CD4-positive, alpha-beta T cell treated with Interleukin-4 for 1 hour (primary cell): ENCODE data around the gene ABCG1.
A peak's percentile ranks its signal among the peaks of the same experiment; 100 is the strongest.

Experiments used
- DNase-seq, 2 donors: peaks; one replicate each; pipeline ENCODE4 v3.0.0-alpha.2; 2020 to 2022

The ABCG1 gene

DNA sequence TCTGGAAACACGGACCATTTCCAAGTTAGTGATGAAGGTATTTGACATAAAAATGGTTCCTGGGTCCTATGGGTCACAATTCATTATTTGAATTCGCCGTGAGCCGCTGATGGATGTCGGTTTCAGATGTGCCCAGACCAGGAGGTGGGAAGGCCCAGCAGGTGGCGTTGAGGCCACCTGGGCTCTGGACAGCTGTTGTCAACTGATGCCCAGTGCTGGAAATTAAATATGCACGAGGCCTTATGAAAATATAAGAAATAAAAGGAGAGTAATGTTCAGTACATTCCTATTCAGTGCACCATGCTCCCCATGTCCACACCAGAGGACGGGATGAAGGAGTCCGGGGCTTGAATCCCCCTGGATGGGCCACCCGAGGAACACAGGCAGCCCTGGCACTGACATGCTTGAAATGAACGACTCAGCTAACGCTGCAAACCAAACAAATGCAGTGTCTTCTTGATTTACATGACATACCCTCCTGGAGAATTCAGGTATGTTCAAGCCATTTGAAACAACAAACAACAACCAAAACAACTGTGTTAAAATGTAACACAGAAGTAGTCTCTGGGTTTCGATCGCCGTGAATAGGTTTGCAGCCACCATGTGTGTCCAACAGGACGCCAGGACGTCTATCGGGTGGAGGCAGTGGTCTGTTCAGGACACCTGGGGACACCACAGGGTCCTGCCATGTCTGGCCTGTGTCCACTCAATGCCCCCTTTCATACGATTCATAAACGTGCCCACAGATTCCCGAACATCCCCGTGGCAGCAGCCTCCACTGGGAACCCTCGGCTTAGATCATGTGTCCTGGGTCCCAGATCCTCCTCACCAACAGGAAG, 90.2 kb downstream of the ABCG1 start:
- no peak for DNase-seq

DNA sequence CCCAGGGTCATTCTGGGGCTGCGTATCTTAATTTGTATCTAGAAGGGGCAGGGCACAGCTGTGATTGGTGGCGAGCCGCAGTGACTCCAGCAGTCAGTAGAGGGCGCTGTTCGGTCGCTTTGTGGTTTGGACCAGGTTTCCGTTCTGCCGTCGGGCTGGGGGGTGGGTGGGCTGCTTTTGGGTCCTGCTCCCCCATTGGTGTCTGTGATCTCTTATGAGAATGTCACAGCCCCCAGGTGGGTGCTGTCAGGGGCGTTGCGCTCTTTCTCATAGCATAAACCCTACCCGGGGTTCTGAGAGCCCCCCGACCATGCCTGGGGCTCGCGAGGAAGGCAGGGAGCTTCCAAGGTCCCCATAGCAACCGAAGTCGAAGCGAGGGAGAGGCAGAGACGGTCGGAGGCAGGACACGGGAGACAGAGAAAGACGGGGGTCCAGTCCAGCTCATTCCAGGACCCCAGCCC, 90.8 kb downstream of the ABCG1 start:
- peak; percentile 66 to 69 for DNase-seq

DNA sequence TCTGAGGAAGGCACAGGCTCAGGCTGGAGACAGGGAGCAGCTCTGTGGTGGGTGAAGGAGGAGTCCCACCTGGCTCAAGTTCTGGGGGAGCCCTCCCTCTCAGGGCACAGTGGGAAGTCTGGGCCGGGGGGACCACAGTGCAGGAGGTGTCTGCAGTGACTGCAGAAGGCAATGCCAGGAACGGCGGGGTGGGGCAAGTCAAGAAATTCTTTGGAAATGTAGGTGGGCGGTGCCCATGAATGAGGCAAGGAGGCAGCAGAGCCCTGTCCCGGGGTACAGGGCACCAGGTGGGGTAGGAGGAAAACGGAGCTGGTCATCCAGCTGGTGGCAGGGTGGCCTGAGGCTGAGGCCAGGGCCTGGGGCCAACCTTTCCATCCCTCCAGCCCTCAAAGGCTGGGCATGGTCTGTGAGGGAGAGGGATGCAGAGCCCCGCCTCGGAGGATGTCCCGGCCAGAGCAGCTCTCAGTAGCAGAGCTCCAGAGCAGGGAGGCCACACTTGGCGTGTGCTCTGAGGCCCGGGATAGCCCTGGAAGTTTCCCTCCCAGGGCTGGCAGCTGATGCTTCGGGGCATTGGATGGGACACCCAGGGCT, 91.6 kb downstream of the ABCG1 start:
- peak in 1 of 2 donors; percentile 5 for DNase-seq

DNA sequence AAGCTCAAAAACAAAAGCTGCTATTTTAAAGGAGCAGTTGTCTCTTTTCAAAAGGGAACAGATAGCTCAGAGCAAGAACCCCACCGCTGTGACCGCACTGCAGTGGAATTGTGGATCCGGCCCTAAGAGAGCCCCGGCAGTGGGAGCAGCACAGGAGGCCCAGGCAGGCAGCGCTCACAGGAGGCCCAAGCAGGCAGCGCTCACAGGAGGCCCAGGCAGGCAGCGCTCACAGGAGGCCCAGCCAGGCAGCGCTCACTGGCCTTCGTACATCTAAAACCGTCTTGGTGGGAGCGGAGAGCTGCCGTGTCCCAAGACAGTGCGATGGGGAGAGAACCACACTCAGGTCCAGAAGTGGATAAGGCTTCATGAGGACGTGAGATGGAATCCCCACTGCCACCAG, 92.2 kb downstream of the ABCG1 start:
- peak in 1 of 2 donors; percentile 5 for DNase-seq

DNA sequence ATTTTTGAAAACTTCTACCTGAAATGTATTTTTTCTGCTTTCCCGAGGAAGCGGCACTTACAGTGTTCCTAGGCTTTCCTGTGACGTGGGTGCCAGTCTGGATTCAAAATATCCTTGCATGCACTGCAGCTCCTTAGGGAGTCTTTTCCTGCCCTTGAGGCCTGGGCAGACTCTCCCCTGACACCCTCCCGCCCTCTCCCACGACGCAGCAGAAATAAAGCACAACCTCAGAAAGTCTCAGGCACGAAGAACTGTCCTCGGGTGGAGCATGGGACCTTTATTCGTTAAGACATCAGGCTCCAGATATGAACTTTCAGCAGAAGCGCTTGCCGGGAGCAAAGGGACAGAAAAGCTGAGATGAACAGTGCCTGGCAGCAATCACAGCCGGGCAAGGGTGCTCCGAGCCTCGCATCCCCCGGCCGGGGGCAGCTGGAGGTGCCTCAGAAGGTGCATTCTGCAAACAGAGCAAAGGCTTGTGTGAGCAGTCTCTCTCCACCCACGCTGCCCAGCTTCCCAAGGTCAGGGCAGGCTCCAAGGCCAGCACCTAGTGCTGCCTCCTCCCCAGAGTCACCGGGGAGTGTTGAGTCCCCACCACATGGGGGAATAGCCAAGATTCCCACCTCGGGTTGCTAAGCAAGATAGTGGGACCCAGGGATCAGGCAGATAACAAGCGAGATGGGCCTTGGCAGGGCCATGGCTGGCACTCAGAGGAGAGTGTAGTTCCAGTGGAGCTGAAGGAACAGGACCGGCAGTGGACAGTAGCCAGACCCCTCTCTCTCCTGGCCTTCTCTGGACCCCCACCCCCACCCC, 93.1 kb downstream of the ABCG1 start:
- peak in 1 of 2 donors; percentile 5 for DNase-seq

DNA sequence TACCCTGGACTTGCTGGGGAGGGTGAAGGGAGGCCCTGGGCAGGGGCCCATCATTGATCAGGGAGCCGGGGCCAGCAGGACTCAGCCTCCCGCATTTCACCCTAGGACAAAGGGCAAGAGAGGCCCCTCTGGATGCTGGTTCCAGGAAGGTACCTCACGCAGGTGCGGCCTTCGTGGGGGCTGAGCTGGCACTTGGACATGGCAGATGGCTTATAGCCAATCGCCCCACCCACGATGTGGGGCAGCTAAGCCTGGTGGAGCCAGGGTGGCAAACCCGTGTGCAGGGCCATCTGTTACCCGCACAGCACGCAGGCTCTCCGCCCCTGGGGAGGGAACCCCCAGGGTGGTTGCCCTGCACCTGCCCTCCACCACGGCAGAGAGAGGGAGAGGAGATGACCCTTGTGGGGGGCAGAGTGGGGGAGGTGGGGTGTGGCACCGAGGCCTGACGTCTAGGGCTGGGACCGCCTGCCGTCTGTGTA, 93.7 kb downstream of the ABCG1 start:
- no peak for DNase-seq

DNA sequence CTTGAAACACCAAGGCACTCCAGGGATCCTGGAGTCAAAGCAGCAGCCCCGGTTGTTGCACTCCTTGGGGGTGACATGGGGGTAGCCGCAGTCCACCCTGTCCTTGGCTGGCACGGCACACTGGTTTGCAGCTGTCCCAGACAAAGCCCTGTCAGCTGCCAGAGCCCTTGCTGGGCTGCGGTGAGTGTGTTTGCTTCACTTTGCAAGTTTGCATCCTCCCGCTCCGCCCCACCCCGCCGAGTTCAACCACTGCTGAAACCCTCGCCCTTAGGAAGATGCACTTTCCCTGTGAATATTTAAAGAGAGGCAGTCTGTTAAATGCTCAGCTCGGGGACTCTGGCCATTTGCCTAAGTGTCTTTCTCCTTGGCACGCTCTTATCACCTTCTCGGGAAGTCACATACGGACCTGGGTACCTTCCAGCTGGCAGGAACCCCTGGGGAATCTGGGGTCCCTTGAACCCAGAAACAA, 94.6 kb downstream of the ABCG1 start:
- no peak for DNase-seq

DNA sequence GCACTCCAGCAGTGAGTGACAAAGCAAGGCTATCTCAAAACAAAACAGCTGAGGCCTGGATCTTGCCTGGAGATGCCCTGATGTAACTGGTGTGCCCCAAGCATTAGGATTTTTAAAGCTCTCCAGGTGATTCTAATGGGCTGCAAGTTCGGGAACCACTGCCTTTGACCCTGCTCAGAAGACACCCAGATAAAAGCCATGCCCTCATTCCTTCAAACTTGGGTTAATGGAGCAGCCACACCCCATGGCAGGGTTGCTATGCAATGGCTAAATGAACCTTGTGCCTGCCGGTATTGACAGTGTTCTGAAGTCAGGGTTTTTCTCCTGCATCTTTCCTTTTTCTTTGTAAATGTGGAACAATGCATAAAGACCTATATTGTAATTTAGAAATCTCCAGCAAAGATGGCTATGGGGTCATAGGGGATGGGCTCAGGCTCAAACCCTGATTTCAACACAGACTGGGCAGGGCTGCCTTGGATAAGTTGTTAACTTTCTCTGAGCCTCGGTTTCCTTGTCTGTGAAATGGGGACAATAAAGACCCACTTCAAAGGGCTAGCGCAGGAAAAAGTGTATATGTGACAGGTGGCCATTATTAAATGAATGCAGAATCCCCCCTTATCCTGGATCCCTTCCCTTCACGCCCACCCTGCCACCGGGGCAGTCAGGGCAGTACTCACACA, 95.8 kb downstream of the ABCG1 start:
- no peak for DNase-seq

DNA sequence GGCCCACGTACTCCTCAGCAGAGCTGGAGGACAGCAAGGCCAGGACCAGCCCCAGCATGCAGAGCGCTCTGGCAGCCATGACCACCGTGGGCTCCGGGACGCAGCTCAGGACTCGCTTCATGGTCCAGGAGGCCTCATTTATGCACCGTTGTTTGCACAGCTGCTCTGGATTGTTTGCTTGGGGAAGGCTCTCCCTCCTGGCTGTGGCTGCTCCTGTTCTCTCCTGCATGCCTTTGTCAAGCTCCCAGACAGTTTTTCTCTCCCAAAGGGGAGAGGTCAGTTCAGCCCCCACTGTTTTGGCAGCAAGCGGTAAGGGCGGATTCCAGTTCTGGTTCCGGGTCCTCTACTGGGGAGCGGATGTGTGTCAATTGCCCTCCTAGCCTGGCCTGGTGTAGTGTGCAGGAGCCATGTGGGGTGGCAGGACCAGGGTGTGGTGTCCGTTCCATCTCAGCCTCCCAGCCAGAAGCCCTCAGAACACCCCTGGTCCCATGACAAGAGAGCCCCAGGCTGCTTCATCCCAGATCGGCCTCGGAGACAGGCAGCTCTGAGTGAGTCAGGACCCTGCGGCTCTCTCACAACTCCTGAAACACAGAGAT, 96.5 kb downstream of the ABCG1 start, which contains the start of gene TFF3:
Gene TFF3, minus strand, starts transcription at position 114 of the 596 bp plus-strand sequence. Its CDS starts 35 bp downstream, at position 79.
- DNase-seq: no peak

DNA sequence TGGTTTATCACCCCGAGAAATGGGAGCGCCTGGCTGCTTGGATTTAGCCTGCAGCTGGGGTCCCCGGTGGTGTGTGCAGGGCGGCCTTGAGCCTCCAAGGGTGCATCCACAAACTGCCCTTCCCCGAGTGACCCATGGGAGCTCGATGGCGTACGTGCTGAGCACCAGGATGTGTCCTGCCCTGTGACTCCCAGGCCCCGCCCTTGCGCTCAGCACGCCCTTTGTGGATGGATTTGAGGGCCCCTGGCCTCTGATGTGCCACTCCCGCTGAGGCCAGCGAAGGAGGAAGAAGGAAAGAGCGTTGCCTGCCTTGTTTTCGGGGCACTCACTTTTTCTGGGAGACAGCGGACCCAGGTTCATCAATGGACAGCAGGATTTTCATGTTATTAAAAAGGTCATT, 98.0 kb downstream of the ABCG1 start:
- DNase-seq: no peak

DNA sequence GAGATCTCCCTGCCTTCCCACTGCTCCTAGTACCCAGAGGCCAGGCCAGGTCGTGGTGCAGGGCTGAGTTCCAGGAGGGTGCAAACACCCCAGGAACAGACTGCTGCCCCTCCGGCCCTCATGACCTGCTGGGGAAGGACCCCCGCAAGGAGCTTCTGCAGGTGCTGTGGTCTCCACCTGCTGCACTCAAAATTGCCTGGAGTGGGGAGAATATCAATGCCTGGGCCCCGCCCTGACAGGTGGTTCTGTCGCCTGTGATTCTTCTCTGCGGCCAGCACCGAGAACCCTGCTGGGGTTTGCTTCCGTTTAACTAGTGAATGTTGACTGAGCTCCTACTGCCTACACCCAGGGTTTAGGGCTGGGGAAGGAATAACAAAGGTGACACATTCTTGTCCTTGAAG, 98.4 kb downstream of the ABCG1 start:
- DNase-seq: no peak

DNA sequence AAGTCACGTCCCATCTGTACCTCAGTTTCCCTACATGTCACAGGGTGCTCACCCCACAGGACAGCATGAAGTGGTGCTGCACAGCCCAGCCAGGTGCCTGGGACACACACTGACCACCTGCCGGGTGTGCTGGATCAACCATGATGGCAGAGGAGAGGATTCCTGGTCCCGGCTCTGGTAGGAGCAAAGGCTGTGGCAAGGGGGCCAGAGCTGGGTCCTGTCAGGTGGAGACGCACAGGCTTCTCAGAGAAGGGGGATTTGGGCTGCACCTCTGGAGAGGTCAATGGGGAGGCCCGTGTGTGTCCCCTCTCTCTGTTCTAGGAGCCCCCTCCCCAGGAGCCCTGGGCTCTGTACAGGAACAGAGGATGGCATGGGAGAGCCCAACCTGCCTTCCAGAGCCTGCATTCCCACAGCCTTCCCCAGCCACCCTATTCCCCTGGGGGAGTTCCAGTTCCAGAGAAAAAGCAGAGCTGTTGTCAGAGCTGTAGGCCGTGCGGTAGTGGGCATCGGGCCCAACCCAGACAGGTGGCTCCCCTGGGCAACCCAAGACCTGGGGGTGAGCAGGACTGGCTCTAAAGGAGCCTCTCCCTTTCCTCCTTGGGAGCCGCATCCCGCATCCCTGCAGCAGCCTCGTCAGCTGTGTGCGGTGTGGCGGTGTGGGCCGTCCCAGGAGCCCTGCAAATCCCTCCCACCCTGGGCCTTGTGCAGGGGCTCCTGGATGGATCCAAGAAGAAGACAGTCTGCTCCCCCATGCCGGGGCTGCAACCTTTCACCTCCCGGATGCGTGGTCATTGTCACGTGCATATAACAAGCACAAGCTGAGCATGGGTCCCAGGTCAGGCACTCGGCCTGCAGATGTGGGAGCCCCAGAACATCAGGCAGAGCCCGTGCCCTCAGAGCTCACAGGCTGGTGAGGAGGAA, 99.1 kb downstream of the ABCG1 start:
- no peak for DNase-seq

DNA sequence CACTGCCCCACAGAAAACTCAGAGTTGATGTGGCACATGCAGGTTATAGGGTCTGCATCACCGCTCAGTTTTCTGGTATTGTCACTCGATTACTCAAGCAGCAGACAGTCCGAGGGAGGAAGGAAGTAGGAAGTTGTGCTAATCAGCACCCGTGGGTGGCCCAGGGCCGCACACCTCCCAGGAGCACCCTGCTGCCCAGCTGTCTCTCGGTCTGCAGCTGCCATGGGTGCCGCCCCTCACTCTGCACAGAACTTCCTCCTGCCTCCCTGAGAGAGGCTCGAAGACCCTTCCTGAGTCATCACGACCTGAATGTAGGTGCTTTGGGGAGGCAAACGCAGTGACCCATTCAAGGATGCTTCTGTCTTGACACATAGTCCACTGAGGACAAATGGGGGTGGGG, 100.4 kb downstream of the ABCG1 start:
- DNase-seq: peak in 1 of 2 donors; percentile 29

DNA sequence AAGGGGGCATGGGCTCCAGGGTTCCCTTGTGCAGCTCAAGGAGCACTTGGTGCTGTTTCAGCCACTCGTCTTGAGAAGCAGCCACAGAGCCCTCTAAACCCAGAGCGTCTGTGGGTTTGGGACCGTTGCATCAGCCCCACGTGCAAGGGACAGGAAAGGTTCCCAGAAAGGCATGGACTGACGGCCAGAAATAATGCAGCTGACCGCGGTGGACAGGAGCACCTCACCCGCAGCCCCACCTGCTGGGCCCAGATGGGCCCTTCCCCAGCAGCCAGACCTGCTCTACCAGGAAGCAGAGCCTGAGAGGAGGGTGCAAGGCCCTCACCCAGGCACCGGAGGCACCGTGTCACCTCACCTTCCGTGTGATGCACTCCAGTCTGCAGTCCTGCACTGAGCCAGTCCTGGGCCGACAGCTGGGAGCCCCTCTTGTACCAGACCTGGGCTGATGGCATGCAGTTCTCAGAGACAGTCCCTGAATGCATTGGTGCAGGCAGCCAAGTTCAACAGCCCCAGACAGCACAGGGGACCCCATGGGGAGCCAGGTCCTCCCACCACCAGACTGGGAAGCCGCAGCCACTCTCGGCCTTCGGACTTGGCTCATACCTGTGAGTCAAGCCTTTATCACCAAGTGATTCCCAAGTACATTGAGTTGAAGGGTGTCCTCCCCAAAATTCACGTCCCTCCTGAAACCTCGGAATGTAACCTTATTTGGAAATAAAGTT, 101.1 kb downstream of the ABCG1 start:
- no peak for DNase-seq

DNA sequence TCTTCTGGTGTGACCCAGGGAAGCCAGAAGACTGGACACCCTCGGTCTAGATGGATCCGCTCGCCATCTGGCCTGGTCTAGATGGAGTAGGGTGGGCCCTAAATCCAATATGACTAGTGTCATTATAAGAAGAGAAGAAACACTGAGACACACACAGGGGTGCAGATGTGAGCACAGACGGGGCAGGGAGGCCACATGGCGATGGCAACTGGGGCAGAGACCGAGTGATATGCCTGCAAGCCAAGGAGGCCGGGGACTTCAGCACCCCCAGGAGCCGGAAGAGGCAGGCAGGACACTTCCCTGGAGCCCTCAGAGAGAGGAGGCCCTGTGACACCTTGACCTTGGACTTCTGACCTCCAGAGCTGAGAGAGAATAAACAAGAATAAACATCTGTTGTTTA, 101.9 kb downstream of the ABCG1 start:
- no peak for DNase-seq

DNA sequence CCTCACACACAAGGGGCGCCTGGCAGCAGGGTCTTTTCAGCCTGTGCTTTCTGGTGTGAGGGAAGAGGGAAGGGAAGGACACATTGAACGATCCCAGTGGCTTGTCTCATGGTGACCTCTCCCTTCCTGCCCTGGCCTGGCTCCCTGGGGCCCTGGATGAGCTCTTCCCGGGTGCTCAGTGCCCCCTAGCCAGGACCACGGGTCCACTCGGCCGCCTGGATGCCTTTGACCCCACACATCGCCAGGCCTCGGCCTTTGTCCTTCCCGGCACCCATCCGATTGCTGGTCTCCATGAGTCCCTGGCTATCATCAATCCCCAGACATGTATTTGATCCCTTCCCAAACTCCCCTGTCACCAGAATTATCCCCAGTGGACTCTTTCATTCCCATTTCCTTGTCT, 102.3 kb downstream of the ABCG1 start:
- DNase-seq: no peak

DNA sequence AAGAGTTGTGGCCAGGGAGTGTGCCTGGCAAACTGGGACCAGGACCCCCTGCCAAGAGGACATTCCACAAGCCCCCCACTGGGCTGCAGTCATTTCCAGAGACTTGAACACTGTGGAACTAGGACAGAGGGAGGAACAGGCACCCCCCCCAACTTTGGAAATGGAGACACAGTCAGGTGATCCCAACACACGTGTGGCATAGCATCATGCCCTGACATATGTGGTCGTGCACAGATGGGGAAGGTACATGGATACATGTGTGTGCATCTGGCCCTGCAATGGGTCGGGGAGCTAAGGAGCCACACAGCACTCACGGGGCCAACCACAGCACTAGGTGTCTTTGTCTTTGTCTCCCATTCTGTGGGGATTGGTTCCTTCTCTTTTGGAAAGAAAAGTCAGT, 102.9 kb downstream of the ABCG1 start:
- no peak for DNase-seq

DNA sequence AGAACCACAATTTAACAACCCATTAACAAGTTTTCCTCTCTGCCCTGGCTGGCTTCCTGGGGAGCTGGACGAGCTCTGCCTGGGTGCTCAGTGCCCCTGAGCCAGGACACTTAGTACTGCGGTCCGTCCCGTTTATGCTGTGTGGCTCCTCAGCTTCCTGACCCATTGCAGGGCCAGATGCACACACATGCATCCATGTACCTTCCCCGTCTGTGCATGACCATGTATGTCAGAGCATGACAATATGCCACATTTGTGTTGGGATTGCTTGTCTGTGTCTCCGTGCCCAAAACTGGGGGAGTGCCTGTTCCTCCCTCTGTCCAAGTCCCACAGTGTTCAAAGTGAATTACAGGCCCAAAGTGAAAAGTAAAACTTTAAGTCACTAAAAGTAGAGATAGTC, 106.0 kb downstream of the ABCG1 start:
- no peak for DNase-seq

DNA sequence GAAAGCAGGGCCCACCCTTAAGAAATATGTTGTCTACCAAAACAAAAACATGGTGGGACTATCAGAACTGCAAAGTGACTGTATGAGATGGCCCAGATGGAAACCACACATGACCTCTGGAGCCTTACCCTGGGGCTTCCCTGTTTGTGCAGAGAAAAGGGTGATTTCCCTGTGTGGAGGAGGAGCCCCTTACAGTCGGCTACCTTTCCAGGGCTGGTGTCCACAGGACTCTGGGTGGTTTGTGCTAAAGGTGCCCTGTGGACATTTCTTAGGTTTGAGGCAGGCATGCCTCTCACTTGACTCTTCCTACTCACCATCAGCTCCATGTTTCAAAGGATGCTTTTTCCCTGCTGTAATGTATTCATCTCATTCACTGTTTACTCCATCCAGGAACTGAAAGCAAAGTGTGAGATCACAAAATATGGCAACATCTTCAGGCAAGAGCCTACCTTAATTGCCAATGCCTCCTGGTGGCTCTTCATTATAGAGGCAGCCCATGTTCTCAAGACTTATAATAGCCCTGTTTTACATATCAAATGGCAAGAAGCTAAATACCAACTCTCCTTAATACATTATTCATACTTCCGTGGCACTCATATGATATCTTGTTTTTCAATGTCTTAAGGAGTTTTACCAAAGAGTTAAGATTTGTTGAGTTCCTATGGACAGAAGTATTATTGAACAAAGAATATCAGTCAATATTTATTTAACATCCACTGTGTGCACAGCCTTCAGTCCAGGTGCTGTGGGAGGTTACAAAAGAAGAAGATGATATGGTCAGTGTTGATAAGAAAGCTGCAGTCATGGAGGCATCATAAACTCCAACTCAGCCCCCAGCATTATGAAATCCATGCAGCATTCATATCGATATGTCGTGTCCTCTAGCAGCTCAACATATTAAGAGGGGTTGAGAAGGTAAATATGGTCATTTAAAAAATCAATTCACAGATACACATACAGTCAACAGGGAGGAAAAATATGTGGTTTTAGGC, 111.7 kb downstream of the ABCG1 start:
- DNase-seq: no peak
